GM10248 (cell line): Measurements from ENCODE around the gene ZNF354C.

ENCODE experiments used
- CTCF ChIA-PET: fragments of 300-600 bp; sonication (Branson Sonifier 250); formaldehyde crosslinking; extraction: SDS; loops from one replicate; lab custom pipeline; 2021; ENCODE audit warnings: antibody characterized with exemption; lab: Yijun Ruan, JAX
- POLR2A ChIA-PET: fragments of 350-650 bp; sonication (Branson Sonifier 250); formaldehyde crosslinking; extraction: SDS; loops from one replicate; lab custom pipeline; 2020; ENCODE audit warnings: antibody characterized with exemption; lab: Yijun Ruan, JAX
- DNase-seq: peaks from one replicate; pipeline ENCODE4 v3.0.0; 2012; ENCODE audit errors: extremely low spot score
- CTCF ChIP-seq: IDR thresholded peaks from 2 replicates; pipeline ENCODE4 v1.5.1; 2012; ENCODE audit warnings: mild to moderate bottlenecking, low read depth; ENCODE audit errors: extremely low read depth, missing control alignments, control extremely low read depth

ZNF354C gene

GRCh38 chr5:179112469-179113142 lies 52.4 kb downstream of the ZNF354C start:
- DNase-seq, result no peak
- no peak for TF ChIP-seq CTCF
- CTCF ChIA-PET, result no interaction called here
- POLR2A ChIA-PET, result no interaction called here

GRCh38 chr5:179113143-179113530 lies 53.0 kb downstream of the ZNF354C start:
- ChIA-PET CTCF (no interaction called here), POLR2A (no interaction called here)
- no peak for DNase-seq
- TF ChIP-seq CTCF, result no peak

- ChIA-PET CTCF (no interaction called here), POLR2A (no interaction called here)
- no peak for DNase-seq
- no peak for TF ChIP-seq CTCF
Observed at GRCh38 chr5:179113945-179114641, 53.9 kb downstream of the ZNF354C start.

GRCh38 chr5:179114756-179115155 lies 54.6 kb downstream of the ZNF354C start:
- ChIA-PET CTCF (no interaction called here), POLR2A (no interaction called here)
- no peak for TF ChIP-seq CTCF
- no peak for DNase-seq

- POLR2A ChIA-PET, result no interaction called here
- CTCF ChIA-PET, result no interaction called here
- no peak for DNase-seq
Observed at GRCh38 chr5:179115307-179115706, 55.1 kb downstream of the ZNF354C start.

GRCh38 chr5:179115845-179116524 lies 55.8 kb downstream of the ZNF354C start:
- ChIA-PET CTCF (no interaction called here), POLR2A (no interaction called here)
- TF ChIP-seq CTCF, result no peak
- no peak for DNase-seq

More at GRCh38 chr5:179115307-179115706, 55.1 kb downstream of the ZNF354C start:
- no peak for TF ChIP-seq CTCF
